Activated T-cell treated with anti-CD3 and anti-CD28 coated beads, Interleukin-2, amount 50 U/mL, for 72 hours (primary cell): ENCODE results near the gene PDCD7. TPM values are rescaled to one million over a fixed set of nuclear protein-coding genes. Genes with fewer than 3 reads are reported as not detected.

ENCODE experiments used
- ATAC-seq, 2 donors: fragments of 150-1000 bp; cut with Tn5 transposase; replicated peaks in 1 of 2; 2 replicates each; pipeline ENCODE4 v1.10.0; 2021; ENCODE audit warnings: moderate library complexity in 2 of 2, mild to moderate bottlenecking in 1 of 2
- DNase-seq, 2 donors: peaks; one replicate each; pipeline ENCODE4 v3.0.0; 2021 to 2022; ENCODE audit warnings: mixed read lengths in 1 of 2
- H3K27ac Mint-ChIP-seq: one replicate; pipeline ENCODE4 v1.8.0; 2022; ENCODE audit warnings: mild to moderate bottlenecking, moderate library complexity, mixed read lengths
- H3K27me3 Mint-ChIP-seq: one replicate; pipeline ENCODE4 v1.8.0; 2022; ENCODE audit warnings: low read depth, mixed read lengths
- H3K36me3 Mint-ChIP-seq, 2 donors: one replicate each; pipeline ENCODE4 v1.8.0; 2022; ENCODE audit warnings: mixed read lengths in 2 of 2, mild to moderate bottlenecking in 1 of 2; ENCODE audit not compliant: insufficient read depth in 2 of 2
- H3K4me1 Mint-ChIP-seq: one replicate; pipeline ENCODE4 v1.8.0; 2022; ENCODE audit warnings: low read depth, mixed read lengths
- H3K4me3 Mint-ChIP-seq, 2 donors: one replicate each; pipeline ENCODE4 v1.8.0; 2022; ENCODE audit warnings: mild to moderate bottlenecking in 2 of 2, mixed read lengths in 2 of 2, moderate library complexity in 2 of 2
- H3K9me3 Mint-ChIP-seq, 2 donors: one replicate each; pipeline ENCODE4 v1.8.0; 2022; ENCODE audit warnings: mixed read lengths in 2 of 2
- total RNA-seq, 2 donors: library from RNA; stranded (reverse); gene quantifications; one replicate each; pipeline ENCODE4 v1.2.3, GENCODE V29; 2022

Gene PDCD7
- total RNA-seq, 2 donors from 2014 or later, result 47.4 to 49.0 TPM

DNA sequence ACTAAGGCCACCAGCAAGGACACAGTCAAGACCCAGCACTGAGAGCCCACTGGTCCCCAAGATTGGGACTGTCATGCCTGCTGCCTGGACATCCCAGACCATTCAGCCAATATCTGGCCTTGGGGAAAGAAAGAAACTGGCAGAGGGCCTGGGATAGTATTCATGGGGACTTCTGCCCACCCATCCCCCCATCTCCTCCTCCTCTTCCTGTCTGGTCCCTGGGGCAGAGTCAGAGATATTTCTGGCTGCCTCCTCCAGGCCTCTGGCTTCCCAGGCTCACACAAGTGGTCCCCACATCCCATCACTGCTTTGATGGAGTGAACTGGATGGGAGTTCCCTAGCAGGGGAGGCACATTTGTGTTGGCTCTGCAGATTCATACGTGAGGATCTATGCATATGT, 61.6 kb downstream of the PDCD7 start:
- ATAC-seq, result no peak
- H3K4me3 Mint-ChIP-seq, result no peak overlapping the region
- peaks cover 21% of the 10 kb centered on the region for H3K27me3 Mint-ChIP-seq
- no peaks in the 10 kb centered on the region for H3K9me3 Mint-ChIP-seq
- H3K36me3 Mint-ChIP-seq, result no peaks in the 10 kb centered on the region
- no peak overlapping the region for H3K27ac Mint-ChIP-seq
- DNase-seq, result no peak
- peaks cover 6% of the 10 kb centered on the region for H3K4me1 Mint-ChIP-seq

DNA sequence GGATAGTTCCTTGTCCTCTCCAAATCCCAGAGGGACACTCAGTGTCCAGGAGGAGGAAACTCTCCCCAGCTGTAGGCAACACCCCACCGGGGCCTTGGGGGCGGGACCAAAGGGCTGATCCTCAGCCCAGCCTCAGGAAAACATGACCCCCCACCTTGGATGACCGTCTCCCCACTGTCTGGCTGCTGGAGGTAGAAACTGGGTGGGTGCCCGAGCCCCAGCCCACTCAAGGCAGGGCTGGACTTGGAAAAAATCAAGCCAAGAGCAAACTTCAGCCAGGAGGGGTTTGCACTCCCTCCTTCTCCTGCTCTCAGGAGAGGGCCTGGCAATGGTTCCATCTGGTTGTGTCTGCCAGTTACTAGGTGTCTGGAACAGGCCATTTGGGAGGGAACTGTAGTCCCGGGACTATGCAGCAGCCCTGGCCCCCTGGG, 62.2 kb downstream of the PDCD7 start:
- Mint-ChIP-seq H3K4me1 (peaks cover 6% of the 10 kb centered on the region), H3K4me3 (no peak overlapping the region)
- no peak for ATAC-seq

GRCh38 chr15:65069779-65070546, 63.6 kb downstream of the PDCD7 start:
- no peak for ATAC-seq
- Mint-ChIP-seq H3K36me3 (no peaks in the 10 kb centered on the region), H3K27me3 (peaks cover 35% of the 10 kb centered on the region), H3K4me1 (peaks cover 6% of the 10 kb centered on the region), H3K4me3 (no peak overlapping the region), H3K9me3 (no peaks in the 10 kb centered on the region), H3K27ac (no peak overlapping the region)
- DNase-seq, result no peak

More for the DNA sequence above, 62.2 kb downstream of the PDCD7 start:
- H3K27ac Mint-ChIP-seq, result no peak overlapping the region
- no peaks in the 10 kb centered on the region for H3K9me3 Mint-ChIP-seq
- no peak for DNase-seq
- no peaks in the 10 kb centered on the region for H3K36me3 Mint-ChIP-seq
- H3K27me3 Mint-ChIP-seq, result peaks cover 26% of the 10 kb centered on the region

- no peak for ATAC-seq
- no peaks in the 10 kb centered on the region for H3K36me3 Mint-ChIP-seq
- peaks cover 6% of the 10 kb centered on the region for H3K4me1 Mint-ChIP-seq
Measured at GRCh38 chr15:65069179-65069578, 64.4 kb downstream of the PDCD7 start.

GRCh38 chr15:65068403-65068788, 65.2 kb downstream of the PDCD7 start:
- peaks cover 6% of the 10 kb centered on the region for H3K4me1 Mint-ChIP-seq
- ATAC-seq, result no peak
- no peak overlapping the region for H3K27ac Mint-ChIP-seq
- H3K36me3 Mint-ChIP-seq, result no peaks in the 10 kb centered on the region
- no peak for DNase-seq
- H3K9me3 Mint-ChIP-seq, result no peaks in the 10 kb centered on the region
- peak overlapping the region; percentile 30 to 65 for H3K4me3 Mint-ChIP-seq
- H3K27me3 Mint-ChIP-seq, result peaks cover 35% of the 10 kb centered on the region

More at GRCh38 chr15:65069179-65069578, 64.4 kb downstream of the PDCD7 start:
- Mint-ChIP-seq H3K9me3 (no peaks in the 10 kb centered on the region), H3K27ac (no peak overlapping the region), H3K4me3 (no peak overlapping the region), H3K27me3 (peaks cover 35% of the 10 kb centered on the region)
- DNase-seq, result no peak

GRCh38 chr15:65067645-65068402, 65.8 kb downstream of the PDCD7 start, which contains the start of gene RASL12:
RASL12 (minus strand) TSS chr15:65067991; CDS start chr15:65067835, 156 bp downstream.
- no peaks in the 10 kb centered on the region for H3K36me3 Mint-ChIP-seq
- peaks cover 35% of the 10 kb centered on the region for H3K27me3 Mint-ChIP-seq
- peak within 1 kb of the TSS; percentile 30 to 68 for H3K4me3 Mint-ChIP-seq
- no peak for DNase-seq
- peaks cover 6% of the 10 kb centered on the region for H3K4me1 Mint-ChIP-seq
- no peaks in the 10 kb centered on the region for H3K9me3 Mint-ChIP-seq
- no peak for ATAC-seq
- no peak within 1 kb of the TSS for H3K27ac Mint-ChIP-seq

Other genes with a start within 250 kb of the PDCD7 start
- gene ANKDD1A, start 221.9 kb downstream of the PDCD7 start, total RNA-seq, result 1 to 10 TPM; 7.2 to 8.4 TPM
- gene SPG21, start 143.9 kb downstream of the PDCD7 start, total RNA-seq, result 10 to 100 TPM; 52.2 to 57.9 TPM
- 10 to 100 TPM; 12.9 to 18.2 TPM for gene MTFMT, start 104.2 kb downstream of the PDCD7 start, total RNA-seq
- gene SLC51B, start 88.4 kb downstream of the PDCD7 start, total RNA-seq, result not detected
- not detected for gene RASL12, start 65.8 kb downstream of the PDCD7 start, total RNA-seq
- gene KBTBD13, start 57.1 kb downstream of the PDCD7 start, total RNA-seq, result not detected
- 1 to 10 TPM; 5.2 to 6.3 TPM for gene UBAP1L, start 18.6 kb downstream of the PDCD7 start, total RNA-seq
- gene CLPX, start 51.5 kb upstream of the PDCD7 start, total RNA-seq, result 10 to 100 TPM; 61.9 to 64.5 TPM
- gene CILP, start 77.7 kb upstream of the PDCD7 start, total RNA-seq, result under 1 TPM in 1 of 2 donors, not detected in 1; 0.05 TPM
- 10 to 100 TPM; 25.4 to 31.9 TPM for gene PARP16, start 153.1 kb upstream of the PDCD7 start, total RNA-seq
- gene RNU5A-1, start 162.2 kb upstream of the PDCD7 start, total RNA-seq, result not detected
- not detected for gene RNU5B-1, start 170.9 kb upstream of the PDCD7 start, total RNA-seq
- gene IGDCC3, start 244.2 kb upstream of the PDCD7 start, total RNA-seq, result not detected